Measurements from ENCODE around the gene MAPK1. TPM values are rescaled to one million over a fixed set of nuclear protein-coding genes. Genes with fewer than 3 reads are reported as not detected.
"Not testable (repeated sequence)": the region's sequence is repeated elsewhere in the genome, so short reads cannot be mapped to it uniquely, and the experiment has no call there.

The MAPK1 gene
- total and polyA plus RNA-seq, 7 donors = 18.0 to 73.2 (median 44.1) TPM

GRCh38 chr22:21803811-21804249, 63.6 kb downstream of the MAPK1 start:
- no peaks in the 10 kb centered on the region for H3K27me3 ChIP-seq
- DNase-seq = no peak
- H3K36me3 ChIP-seq = peaks cover 18 to 75% (median 23%) of the 10 kb centered on the region in 4 donors
- intact Hi-C loops (cut with DNase I) = no loop called here
- H3K4me3 ChIP-seq = no peak overlapping the region
- H3K4me1 ChIP-seq = peaks cover 0 to 23% (median 11%) of the 10 kb centered on the region in 4 donors
- WGBS, 2 donors = 92 to 93% methylated on average over 6 of the region's 6 CpGs
- no peak for TF ChIP-seq EP300 (IDR thresholded peaks at IDR 0.05)
- no peak for TF ChIP-seq CTCF (IDR thresholded peaks at IDR 0.05)
- no peak for TF ChIP-seq POLR2A (IDR thresholded peaks at IDR 0.05)
- TF ChIP-seq POLR2AphosphoS5 (IDR thresholded peaks at IDR 0.05) = no peak
- no peaks in the 10 kb centered on the region for H3K9me3 ChIP-seq
- H3K27ac ChIP-seq = no peak overlapping the region

- Histone ChIP-seq H3K9me3 (no peaks in the 10 kb centered on the region), H3K27ac (no peak overlapping the region), H3K27me3 (no peaks in the 10 kb centered on the region), H3K36me3 (peaks cover 18 to 87% (median 30%) of the 10 kb centered on the region in 4 donors), H3K4me3 (no peak overlapping the region), H3K4me1 (peaks cover 0 to 11% (median 6%) of the 10 kb centered on the region in 4 donors)
- TF ChIP-seq POLR2A (IDR thresholded peaks at IDR 0.05) (no peak), EP300 (IDR thresholded peaks at IDR 0.05) (no peak), POLR2AphosphoS5 (IDR thresholded peaks at IDR 0.05) (no peak), CTCF (IDR thresholded peaks at IDR 0.05) (no peak)
- no peak for DNase-seq
- intact Hi-C loops (cut with DNase I) = no loop called here
- WGBS, 2 donors = 96 to 99% methylated on average over 1 of the region's 1 CpG
Measured at GRCh38 chr22:21802673-21803072, 64.8 kb downstream of the MAPK1 start.

- no peak for DNase-seq
- H3K4me1 ChIP-seq = peaks cover 0 to 5% (median 2%) of the 10 kb centered on the region in 4 donors
- no peaks in the 10 kb centered on the region for H3K9me3 ChIP-seq
- 96 to 98% methylated on average over 9 of the region's 9 CpGs for WGBS, 2 donors
- no peak overlapping the region for H3K27ac ChIP-seq
- intact Hi-C loops (cut with DNase I) = no loop called here
- TF ChIP-seq POLR2AphosphoS5 (IDR thresholded peaks at IDR 0.05) (no peak), POLR2A (IDR thresholded peaks at IDR 0.05) (no peak), CTCF (IDR thresholded peaks at IDR 0.05) (no peak), EP300 (IDR thresholded peaks at IDR 0.05) (no peak)
- H3K27me3 ChIP-seq = no peaks in the 10 kb centered on the region
- H3K36me3 ChIP-seq = peaks cover 18 to 91% (median 30%) of the 10 kb centered on the region in 4 donors
- no peak overlapping the region for H3K4me3 ChIP-seq
Measured at GRCh38 chr22:21802056-21802455, 65.4 kb downstream of the MAPK1 start.

- H3K27me3 ChIP-seq = not testable (repeated sequence)
- WGBS, 2 donors = 99% methylated on average over 7 of the region's 7 CpGs
- peaks cover 18 to 84% (median 30%) of the 10 kb centered on the region in 4 donors for H3K36me3 ChIP-seq
Measured at GRCh38 chr22:21801304-21801644, 66.2 kb downstream of the MAPK1 start.

GRCh38 chr22:21800552-21801303, 66.7 kb downstream of the MAPK1 start:
- TF ChIP-seq POLR2A (IDR thresholded peaks at IDR 0.05) (no peak), EP300 (IDR thresholded peaks at IDR 0.05) (no peak), CTCF (IDR thresholded peaks at IDR 0.05) (no peak), POLR2AphosphoS5 (IDR thresholded peaks at IDR 0.05) (no peak)
- no peak overlapping the region for H3K4me3 ChIP-seq
- H3K36me3 ChIP-seq = peaks cover 15 to 78% (median 27%) of the 10 kb centered on the region in 4 donors
- H3K4me1 ChIP-seq = no peaks in the 10 kb centered on the region
- DNase-seq = no peak
- H3K27ac ChIP-seq = no peak overlapping the region
- whole genome bisulfite sequencing, 2 donors = 98% methylated on average over 9 of the region's 9 CpGs
- intact Hi-C loops (cut with DNase I) = no loop called here
- no peaks in the 10 kb centered on the region for H3K9me3 ChIP-seq
- H3K27me3 ChIP-seq = no peaks in the 10 kb centered on the region

More at GRCh38 chr22:21801304-21801644, 66.2 kb downstream of the MAPK1 start:
- DNase-seq; H3K27ac ChIP-seq; H3K4me1 ChIP-seq; H3K9me3 ChIP-seq; H3K4me3 ChIP-seq; intact Hi-C loops (cut with DNase I): not testable (repeated sequence)
